Measurements from ENCODE around the gene DUSP28. TPM values are rescaled to one million over a fixed set of nuclear protein-coding genes. Genes with fewer than 3 reads are reported as not detected.

Gene DUSP28
- total and polyA plus RNA-seq, 2 of the 8 experiments (the other 6 are each of a cell fraction or from before 2014, with no cell fraction given) = 2.1 to 2.3 TPM

GRCh38 chr2:240598311-240598911, 38.3 kb downstream of the DUSP28 start:
- H2BK15ac ChIP-seq (ENCODE audit: low read length) = no peak overlapping the region
- H2BK20ac ChIP-seq (ENCODE audit: low read length) = no peak overlapping the region
- H3K27ac ChIP-seq (ENCODE audit: low read depth, low read length) = no peak overlapping the region
- no peak overlapping the region for H3K4me2 ChIP-seq (ENCODE audit: insufficient read depth in 1 of 2, low read depth in 2 of 2, low read length in 2 of 2)
- H3K79me2 ChIP-seq (ENCODE audit: control insufficient read depth in 1 of 2, insufficient read depth in 2 of 2, low read length in 2 of 2) = no peaks in the 10 kb centered on the region; a peak in 1 of 4 replicates
- no peak overlapping the region for H3K56ac ChIP-seq (replicated peaks; ENCODE audit: insufficient read length, low read depth, low read length)
- H3K9me3 ChIP-seq (ENCODE audit: insufficient read depth in 2 of 2, low read depth in 1 of 2, low read length in 1 of 2) = no peaks in the 10 kb centered on the region
- H4K8ac ChIP-seq (ENCODE audit: extremely low read depth, insufficient read depth, low read length) = no peak overlapping the region
- no peaks in the 10 kb centered on the region for H3K79me1 ChIP-seq (ENCODE audit: low read depth, low read length)
- peaks cover 3 to 12% of the 10 kb centered on the region in 2 experiments for H4K20me1 ChIP-seq (replicated peaks in 1 of 2; ENCODE audit: control insufficient read depth in 1 of 2, insufficient read depth in 2 of 2, low read length in 2 of 2)
- no peak overlapping the region for H2BK5ac ChIP-seq (ENCODE audit: low read depth, low read length)
- no peaks in the 10 kb centered on the region for H3K4me1 ChIP-seq (replicated peaks in 1 of 4; ENCODE audit: control insufficient read depth in 3 of 4, insufficient read depth in 4 of 4, low read length in 3 of 4)
- H3K14ac ChIP-seq (ENCODE audit: insufficient read length) = no peak overlapping the region
- WGBS, 2 experiments (ENCODE audit: extremely low coverage in 1 of 2, insufficient coverage in 1 of 2, insufficient read length in 1 of 2, insufficient replicate concordance in 2 of 2, low coverage in 1 of 2, low lambda C conversion rate in 2 of 2, missing lambda C conversion rate in 1 of 2) = 93% methylated on average over 16 of the region's 17 CpGs; no CpG with 5 or more reads in 1 of the 2 experiments
- no peak overlapping the region for H2BK12ac ChIP-seq (ENCODE audit: low read depth, low read length)
- no peak overlapping the region for H3K18ac ChIP-seq (ENCODE audit: extremely low read depth, low read length)
- H4K91ac ChIP-seq (replicated peaks; ENCODE audit: insufficient read length, low read length) = no peak overlapping the region
- FAIRE-seq (no peak), DNase-seq (ENCODE audit: low read depth in 1 of 2, low spot score in 2 of 2) (no peak)
- H2AK5ac ChIP-seq (ENCODE audit: low read depth, low read length) = no peak overlapping the region
- H3K4me3 ChIP-seq (ENCODE audit: extremely low read depth in 1 of 4, insufficient read depth in 2 of 4, low read depth in 3 of 4, low read length in 4 of 4) = no peak overlapping the region
- H2AFZ ChIP-seq (ENCODE audit: low read length) = no peak overlapping the region
- ChIA-PET POLR2A (ENCODE audit: partially characterized antibody) (no interaction called here), CTCF (ENCODE audit: partially characterized antibody) (no interaction called here)
- H3K36me3 ChIP-seq (ENCODE audit: control insufficient read depth in 2 of 4, insufficient read depth in 4 of 4, low read length in 3 of 4) = peaks cover 0 to 8% (median 5%) of the 10 kb centered on the region in 4 experiments; a peak in 4 of 8 replicates
- H3K27me3 ChIP-seq (replicated peaks in 1 of 4; ENCODE audit: control insufficient read depth in 3 of 4, extremely low read depth in 1 of 4, insufficient read depth in 3 of 4, low read length in 3 of 4) = no peaks in the 10 kb centered on the region
- no peak overlapping the region for H3K4ac ChIP-seq (replicated peaks; ENCODE audit: insufficient read length, low read depth, low read length)
- H3K23me2 ChIP-seq (ENCODE audit: low read depth, low read length) = no peaks in the 10 kb centered on the region
- no peak overlapping the region for H2BK120ac ChIP-seq (replicated peaks; ENCODE audit: low read depth, low read length)
- no peak overlapping the region for H3K9ac ChIP-seq (replicated peaks in 1 of 4; ENCODE audit: extremely low read depth in 1 of 4, low read depth in 3 of 4, low read length in 3 of 4)
- H4K5ac ChIP-seq (ENCODE audit: insufficient read length, low read depth, low read length) = no peak overlapping the region
- H3K23ac ChIP-seq (ENCODE audit: insufficient read length) = no peak overlapping the region
- TF ChIP-seq CHD1 (IDR thresholded peaks at IDR 0.05; ENCODE audit: low read depth, low read length) = no peak
- no peak for TF ChIP-seq KDM4A (IDR thresholded peaks at IDR 0.05; ENCODE audit: low read depth, low read length, severe bottlenecking)
- TF ChIP-seq ATF3 (IDR thresholded peaks at IDR 0.05; ENCODE audit: insufficient read depth, low read depth, low read length) = no peak
- no peak for TF ChIP-seq YY1 (IDR thresholded peaks at IDR 0.05; ENCODE audit: low read depth, low read length)
- TF ChIP-seq E2F6 (IDR thresholded peaks at IDR 0.05) = no peak
- no peak for TF ChIP-seq RAD21 (IDR thresholded peaks at IDR 0.05 in 1 of 2, conservative IDR thresholded peaks at IDR 0.05 in 1 of 2; ENCODE audit: low read depth in 2 of 2, low read length in 2 of 2)
- TF ChIP-seq SP2 (IDR thresholded peaks at IDR 0.05; ENCODE audit: low read length) = no peak
- no peak for TF ChIP-seq CEBPB (IDR thresholded peaks at IDR 0.05; ENCODE audit: low read depth, low read length)
- TF ChIP-seq, protein P1, sequence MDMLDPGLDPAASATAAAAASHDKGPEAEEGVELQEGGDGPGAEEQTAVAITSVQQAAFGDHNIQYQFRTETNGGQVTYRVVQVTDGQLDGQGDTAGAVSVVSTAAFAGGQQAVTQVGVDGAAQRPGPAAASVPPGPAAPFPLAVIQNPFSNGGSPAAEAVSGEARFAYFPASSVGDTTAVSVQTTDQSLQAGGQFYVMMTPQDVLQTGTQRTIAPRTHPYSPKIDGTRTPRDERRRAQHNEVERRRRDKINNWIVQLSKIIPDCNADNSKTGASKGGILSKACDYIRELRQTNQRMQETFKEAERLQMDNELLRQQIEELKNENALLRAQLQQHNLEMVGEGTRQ (IDR thresholded peaks at IDR 0.05; ENCODE audit: low read length) = no peak
- no peak for TF ChIP-seq CREB1 (IDR thresholded peaks at IDR 0.05)
- no peak for TF ChIP-seq SIN3A (conservative IDR thresholded peaks at IDR 0.05 in 1 of 2, IDR thresholded peaks at IDR 0.05 in 1 of 2; ENCODE audit: low read depth in 1 of 2, low read length in 2 of 2)

Measured in H1 (cell line).